Right forelimb (tissue), 1 donor: ENCODE measurements around the gene SLC44A1.

ENCODE experiments used
- DNase-seq: peaks from one replicate; pipeline ENCODE4 v3.0.0-alpha.2; 2018

Gene SLC44A1

GRCh38 chr9:105306351-105307140, 62.1 kb downstream of the SLC44A1 start:
- DNase-seq = no peak

DNA sequence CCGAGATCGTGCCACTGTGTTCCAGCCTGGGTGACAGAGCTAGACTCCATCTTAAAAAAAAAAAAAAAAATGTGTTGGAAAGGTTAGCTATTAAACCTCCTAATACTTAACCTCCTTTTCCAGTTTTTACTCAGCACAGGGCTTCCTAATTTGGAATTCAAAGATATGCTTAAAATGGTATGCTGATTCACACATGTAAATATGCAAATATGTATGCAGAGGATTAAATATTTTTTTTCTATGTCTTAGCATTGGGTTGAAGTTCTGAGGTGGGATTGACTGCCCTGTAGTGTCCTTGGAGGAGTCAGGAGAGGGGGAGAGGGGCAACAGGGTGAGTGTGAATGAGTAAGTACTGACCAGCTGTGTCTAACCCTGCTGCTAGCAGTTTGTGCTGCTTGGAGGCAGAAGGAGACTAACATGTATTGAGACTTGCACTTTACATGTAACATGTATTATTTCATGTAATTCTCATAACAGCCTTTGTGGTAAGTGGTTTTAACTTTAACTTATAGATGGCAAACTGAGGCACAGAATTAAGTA, 63.2 kb downstream of the SLC44A1 start:
- no peak for DNase-seq

- no peak for DNase-seq
Measured at GRCh38 chr9:105308461-105309341, 64.2 kb downstream of the SLC44A1 start.

DNA sequence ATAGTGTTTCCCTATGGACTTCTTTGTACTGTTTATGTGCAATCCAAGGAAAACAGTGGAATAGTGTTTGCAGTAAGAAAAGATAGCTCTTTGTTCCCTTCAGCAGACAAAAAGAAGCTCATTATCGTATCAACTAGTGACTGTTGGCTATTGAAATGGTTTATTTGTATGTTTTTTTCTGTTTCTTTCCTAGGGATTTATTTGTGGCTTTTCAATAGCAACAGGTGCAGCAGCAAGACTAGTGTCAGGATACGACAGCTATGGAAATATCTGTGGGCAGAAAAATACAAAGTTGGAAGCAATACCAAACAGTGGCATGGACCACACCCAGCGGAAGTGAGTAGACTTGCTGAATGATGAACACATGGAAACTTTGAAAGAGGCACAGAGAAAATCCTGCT, 65.1 kb downstream of the SLC44A1 start:
- DNase-seq = no peak

DNA sequence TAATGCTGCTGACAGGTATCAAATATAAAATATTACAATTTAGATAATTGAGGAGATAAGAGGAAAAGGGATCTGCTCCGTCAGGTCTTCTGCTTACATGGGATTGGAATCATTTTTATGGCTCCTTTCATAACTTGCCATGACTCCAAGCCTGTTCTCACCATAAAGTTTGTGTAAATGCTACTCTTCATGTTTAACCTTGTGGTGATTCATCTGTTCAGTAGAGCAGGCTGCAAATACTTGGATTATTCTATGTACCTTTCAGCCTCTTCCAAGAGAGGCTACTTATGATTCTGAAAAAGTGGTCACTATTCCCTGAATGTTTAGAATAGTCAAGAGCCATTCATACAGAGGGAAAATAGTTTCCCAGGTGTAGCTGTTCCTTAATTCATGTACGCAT, 66.9 kb downstream of the SLC44A1 start:
- no peak for DNase-seq

DNA sequence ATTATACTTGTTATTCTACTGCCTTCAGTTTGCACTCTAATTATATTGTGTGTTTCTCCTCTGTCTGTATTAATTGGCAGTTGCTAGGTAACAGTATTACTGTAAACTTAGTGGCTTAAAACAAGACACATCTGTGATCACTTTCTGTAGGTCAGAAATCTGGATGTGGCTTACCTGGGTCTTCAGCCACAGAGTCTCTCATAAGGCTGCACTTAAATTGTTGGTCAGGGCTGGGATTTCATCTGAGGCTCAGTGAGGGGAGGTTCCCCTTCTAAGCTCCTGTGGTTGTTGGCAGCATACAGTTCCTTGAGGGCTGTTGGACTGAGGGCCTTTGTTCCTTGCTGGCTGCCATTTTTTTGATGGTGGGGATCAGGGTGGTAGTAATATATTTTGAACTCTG, 68.8 kb downstream of the SLC44A1 start:
- DNase-seq = no peak

- no peak for DNase-seq
Measured at GRCh38 chr9:105316703-105317102, 72.3 kb downstream of the SLC44A1 start.

DNA sequence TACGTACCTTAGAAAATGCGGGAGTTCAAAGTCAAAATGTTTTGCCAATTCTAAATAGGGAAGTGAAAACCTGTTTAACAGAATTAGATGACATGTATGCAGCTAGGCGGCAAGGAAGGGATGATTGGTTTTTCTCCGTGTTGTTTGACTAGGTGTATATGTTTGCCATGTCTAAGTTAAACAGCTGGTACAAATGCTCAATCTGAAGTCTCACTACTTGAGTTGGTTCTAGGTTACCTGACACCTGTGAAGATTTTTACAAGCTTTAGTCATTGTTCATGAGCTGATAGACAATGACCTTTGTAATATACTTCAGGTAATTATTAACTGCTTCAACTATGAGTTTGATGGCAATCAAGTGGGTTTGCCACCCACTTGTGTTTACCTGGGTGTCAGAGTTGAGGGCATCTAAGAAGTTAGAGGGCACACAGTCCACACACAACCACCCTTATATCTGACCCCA, 74.3 kb downstream of the SLC44A1 start:
- DNase-seq = no peak

- no peak for DNase-seq
Measured at GRCh38 chr9:105319202-105319813, 74.9 kb downstream of the SLC44A1 start.

GRCh38 chr9:105320568-105320967, 76.1 kb downstream of the SLC44A1 start:
- DNase-seq = no peak

DNA sequence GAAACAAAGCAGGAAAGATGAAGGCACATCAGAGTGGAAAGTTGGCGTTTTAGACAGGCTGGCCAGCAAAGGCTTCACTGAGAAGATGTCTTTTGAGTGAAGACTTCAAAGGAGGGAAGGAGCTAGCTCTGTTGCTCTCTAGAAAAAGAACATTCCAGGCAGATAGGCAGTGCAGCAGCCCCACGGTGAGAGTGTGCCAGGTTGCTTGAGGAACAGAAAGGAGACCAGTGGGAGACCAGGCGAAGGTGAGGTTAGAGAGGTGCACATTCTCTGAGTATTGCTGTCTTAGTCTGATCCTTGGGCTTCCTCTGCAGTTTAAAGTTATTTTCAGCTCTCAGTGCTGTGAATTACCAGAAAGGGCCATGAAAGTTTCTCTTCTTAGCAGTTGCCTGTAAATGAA, 83.8 kb downstream of the SLC44A1 start:
- DNase-seq = no peak

DNA sequence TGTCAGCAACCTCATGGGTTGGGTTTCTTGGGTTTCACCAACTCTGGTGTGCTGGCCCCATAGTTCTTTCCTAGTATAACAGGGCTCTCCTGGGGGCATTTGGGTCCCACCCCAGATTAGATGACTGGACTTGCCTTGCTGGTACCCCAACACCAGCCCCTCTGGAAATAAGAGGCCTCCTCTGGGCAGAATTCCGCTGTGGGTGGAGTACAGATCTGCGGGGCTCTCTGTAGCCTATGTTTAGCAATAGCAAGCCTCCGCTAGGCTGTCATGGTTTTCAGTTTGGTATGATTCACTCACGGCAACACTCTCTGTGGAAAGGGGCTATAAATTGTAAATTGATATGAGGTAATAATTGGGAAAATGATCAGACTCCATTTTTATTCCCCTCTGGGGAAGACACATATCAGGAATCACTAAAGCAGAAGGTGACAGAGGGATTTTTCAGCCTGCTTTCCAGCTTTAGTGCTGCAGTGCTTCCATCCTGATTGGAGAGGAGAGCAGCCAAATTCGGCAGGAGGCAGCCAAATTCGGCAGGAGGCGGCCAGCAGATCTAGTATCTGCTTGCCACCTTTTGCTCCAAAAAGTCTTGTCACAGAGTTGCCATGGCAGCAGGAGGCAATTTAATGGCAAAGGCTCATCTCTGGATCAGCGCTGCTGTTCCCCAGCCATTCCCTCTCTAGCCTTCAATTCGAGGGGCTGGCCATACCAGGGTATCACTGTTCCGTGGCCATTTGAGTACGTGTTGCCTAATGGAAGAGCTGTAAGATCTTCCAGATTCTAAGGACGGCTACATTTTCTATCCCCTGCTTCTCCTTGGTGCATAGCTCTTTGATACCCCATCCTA, 84.6 kb downstream of the SLC44A1 start:
- no peak for DNase-seq

GRCh38 chr9:105329719-105330062, 85.2 kb downstream of the SLC44A1 start:
- no peak for DNase-seq

- no peak for DNase-seq
Measured at GRCh38 chr9:105330201-105330600, 85.8 kb downstream of the SLC44A1 start.

DNA sequence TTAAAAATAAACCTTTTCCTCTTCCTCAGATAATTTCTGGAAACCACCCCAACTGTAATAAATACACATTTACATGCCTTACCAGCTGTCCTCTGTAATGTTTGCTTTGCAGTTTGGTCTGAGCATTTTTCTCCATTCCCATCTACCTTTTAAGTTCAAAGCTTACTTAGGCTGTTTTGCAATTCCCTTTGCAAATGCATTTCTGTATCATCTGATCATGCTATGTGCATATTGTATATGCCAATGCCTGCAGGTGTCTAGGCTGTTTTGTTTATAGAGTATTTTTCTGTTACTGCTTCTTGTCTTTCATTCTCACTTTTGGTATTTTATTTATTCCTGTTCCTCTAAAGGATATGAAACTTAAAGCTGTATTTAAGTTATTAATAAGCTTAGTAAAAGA, 86.3 kb downstream of the SLC44A1 start:
- no peak for DNase-seq

DNA sequence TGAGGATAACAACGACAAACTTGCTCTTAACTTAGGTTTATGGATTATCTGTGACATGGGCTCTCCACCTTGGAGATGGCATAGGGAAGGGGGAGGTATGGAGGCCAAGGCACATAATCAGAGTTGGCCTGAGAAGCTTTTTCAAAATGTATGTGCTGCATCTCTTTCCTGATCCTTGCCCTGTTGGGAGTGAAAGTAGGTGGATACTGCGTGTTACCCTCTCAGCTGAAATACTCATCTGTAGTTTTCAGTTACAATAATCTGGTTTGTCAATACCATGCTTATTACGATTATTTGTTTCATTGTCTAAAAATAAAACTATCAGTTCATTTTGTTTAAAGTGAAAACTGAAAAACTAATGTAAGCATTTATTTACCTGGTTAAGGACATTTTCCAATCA, 86.7 kb downstream of the SLC44A1 start:
- no peak for DNase-seq

DNA sequence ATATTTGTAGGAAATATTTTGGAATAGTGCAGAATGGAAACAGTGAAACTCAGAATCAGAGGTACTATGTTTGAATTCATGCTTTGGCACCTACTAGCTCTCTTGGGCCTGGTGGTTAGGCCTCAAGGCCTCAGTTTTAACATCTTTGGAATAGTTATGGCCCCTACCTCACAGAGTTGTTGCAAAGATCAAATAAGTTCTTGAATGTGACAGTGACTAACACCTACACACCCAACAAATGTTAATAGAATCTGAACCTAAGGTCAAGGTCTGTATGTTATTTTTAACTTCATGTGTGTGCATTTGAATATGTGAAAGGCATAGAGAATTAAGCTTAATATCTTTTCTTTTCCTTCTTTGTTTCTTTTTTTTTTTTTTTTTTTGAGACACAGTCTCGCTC, 87.3 kb downstream of the SLC44A1 start:
- no peak for DNase-seq

GRCh38 chr9:105332471-105332870, 88.0 kb downstream of the SLC44A1 start:
- DNase-seq = no peak

GRCh38 chr9:105333076-105333475, 88.6 kb downstream of the SLC44A1 start:
- no peak for DNase-seq

DNA sequence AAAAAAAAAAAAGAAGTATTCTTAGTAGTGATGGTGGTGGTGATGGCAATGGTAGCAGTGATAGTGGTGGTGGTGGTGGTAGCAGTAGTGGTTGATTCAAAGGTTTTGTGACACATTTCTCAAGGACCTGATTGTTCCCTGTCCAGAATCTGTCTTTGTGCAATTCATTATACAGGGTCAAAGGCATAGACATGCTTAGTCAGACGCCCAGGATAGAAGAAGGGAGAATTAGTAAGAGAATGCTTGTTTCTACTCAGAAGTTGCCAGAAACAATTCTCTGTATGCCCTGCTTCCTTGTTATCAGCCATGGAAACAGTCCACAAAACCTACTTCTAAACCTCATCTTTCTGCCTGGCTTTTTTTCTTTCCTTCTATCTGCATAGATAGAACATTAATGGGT, 89.4 kb downstream of the SLC44A1 start:
- DNase-seq = no peak

- no peak for DNase-seq
Measured at GRCh38 chr9:105338308-105338707, 93.9 kb downstream of the SLC44A1 start.

DNA sequence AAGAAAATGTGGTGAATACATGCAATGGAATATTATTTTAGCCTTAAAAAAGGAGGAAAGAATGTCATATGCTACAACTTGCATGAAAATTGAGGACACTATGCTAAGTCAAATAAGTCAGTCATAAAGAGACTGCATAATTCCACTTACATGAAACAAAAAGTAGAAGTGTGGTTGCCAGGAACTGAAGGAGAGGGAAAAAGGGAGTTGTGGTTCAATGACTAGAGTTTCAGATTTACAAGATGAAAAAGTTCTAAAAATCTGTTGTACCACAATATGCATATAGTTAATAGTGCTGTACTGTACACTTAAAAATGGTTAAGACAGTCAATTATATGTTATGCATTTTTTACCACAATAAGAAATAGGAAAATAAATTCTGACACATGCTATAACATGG, 95.4 kb downstream of the SLC44A1 start:
- no peak for DNase-seq
